GM15510 (cell line): ENCODE results near the gene MAGEA4.

ENCODE experiments used
- POLR2A ChIP-seq: IDR thresholded peaks from 3 replicates; pipeline ENCODE4 v1.6.1; 2011; ENCODE audit warnings: borderline replicate concordance; ENCODE audit not compliant: insufficient read length; ENCODE audit errors: extremely low read depth

The MAGEA4 gene, protein sequence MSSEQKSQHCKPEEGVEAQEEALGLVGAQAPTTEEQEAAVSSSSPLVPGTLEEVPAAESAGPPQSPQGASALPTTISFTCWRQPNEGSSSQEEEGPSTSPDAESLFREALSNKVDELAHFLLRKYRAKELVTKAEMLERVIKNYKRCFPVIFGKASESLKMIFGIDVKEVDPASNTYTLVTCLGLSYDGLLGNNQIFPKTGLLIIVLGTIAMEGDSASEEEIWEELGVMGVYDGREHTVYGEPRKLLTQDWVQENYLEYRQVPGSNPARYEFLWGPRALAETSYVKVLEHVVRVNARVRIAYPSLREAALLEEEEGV

DNA sequence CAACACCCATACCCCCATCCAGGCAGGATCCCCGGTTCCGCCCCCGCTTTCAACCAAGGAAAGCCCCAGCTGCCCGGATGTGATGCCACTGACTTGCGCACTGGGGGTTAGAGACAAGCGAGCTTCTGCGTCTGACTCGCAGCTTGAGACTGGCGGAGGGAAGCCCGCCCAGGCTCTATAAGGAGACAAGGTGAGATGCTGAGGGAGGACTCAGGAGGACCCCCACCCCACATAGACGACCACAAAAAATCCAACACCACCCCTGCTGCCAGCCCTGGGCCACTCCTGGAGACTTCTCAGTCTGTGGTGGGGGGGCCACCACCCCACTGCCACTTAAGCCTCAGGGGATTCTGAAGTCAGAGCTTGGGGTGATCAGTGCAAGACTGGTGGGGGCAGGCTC, at the start of gene MAGEA4:
Gene MAGEA4 (plus strand): TSS at position 110 of the 400 bp plus-strand sequence. CDS start 10,776 bp downstream, outside the sequence.
- TF ChIP-seq POLR2A = no peak

DNA sequence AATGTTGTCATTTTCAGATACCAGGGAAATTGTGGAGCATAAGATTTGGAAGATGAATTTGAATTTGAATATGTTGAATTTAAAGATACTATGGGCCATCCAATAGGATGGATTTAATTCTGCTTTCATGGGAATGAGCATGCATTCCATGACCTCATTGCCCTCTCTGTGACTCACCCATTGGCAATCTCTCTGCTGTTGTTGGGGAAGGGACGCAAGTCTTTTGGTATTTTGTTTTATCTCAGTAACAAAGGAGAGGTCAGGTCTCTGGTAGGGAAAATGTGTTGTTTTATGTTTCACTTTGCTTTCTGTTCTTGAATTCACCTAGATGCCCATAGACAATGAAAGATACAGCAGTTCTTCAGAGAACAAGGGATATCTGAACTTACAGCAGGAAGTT, 42.1 kb upstream of the MAGEA4 start:
- TF ChIP-seq POLR2A = no peak

DNA sequence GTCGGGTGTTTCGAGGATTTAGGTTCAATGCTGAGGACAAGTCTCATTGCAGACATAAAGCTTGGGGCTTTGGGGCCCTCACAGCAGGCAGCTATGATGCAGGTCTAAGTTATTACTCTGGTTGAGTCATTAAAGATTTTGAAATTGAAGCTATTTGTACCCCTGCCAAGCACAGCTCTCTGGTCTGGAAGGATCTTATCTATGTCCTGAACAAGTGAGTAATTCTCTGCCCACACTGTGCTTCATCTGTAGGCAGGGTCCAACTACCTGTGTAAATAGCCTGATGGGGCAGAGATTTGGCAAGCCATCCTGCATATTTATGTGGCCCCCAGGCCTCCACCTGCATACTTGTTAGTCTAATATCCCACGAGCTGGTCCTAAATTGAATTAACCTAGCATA, 41.4 kb upstream of the MAGEA4 start:
- TF ChIP-seq POLR2A = no peak

DNA sequence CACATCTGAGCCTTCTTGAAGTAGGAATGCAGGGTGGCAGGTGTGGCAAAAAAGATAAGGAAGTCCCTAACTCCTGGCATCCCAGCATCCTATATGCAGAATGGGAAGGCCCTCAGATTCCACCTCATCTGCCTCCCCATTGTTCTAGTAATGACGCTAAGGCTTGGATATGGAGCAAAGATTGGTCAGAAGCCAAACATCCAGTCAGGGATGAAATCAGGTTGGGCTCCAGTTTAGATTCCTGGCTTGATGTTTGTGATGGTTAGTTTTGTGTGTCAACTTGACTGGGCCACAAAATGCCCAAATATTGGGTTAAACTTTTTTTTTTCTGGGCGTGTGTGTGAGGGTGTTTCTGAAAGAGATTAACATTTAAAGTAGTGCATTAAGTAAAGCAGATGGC, 39.6 kb upstream of the MAGEA4 start:
- no peak for TF ChIP-seq POLR2A

DNA sequence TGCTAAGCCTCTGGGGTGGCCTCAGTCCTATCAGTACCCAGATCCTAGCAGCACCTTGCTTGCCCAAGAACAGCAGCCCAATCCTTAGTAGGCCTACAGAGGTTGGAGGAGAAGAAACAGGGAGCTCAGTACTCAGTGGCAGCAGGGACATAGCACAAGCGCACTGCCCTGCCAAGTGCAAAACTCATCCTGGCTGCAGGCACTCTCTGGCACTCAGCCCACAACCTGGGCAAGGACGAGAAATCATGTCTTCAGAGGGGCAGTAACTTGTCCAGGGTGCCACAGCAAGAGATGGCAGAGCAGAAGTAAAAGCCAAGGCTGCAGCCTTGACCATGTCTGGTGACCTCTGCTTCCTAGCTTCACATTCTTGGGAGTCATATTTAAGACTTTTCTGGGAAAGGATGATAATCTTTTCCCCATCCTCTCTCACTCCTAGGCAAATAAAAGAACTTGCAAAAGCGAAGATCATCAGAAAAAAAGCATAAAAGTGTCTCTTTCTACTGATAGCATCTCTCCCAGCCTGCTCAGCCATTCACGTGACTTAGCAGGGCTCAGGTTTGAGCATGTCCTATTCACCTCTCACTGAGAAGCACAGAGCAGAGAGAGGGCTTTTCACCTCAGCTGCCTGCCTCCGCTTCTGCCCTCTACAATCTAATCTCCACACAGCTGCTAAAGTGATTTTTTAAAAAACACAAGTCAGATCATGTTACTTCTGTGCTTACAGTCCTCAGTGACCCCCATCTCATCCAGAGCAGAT, 37.2 kb upstream of the MAGEA4 start:
- no peak for TF ChIP-seq POLR2A

DNA sequence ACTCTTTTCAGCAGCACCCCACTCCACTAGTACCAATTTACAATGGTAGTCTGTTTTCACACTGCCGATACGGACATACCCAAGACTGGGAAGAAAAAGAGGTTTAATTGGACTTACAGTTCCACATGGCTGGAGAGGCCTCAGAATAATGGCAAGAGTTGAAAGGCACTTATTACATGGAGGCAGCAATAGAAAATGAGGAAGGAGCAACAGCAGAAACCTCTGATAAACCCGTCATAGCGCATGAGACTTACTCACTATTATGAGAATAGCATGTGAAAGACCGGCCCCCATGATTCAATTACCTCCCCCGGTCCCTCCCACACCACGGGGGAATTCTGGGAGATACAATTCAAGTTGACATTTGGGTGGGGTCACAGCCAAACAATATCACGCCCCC, 34.1 kb upstream of the MAGEA4 start:
- no peak for TF ChIP-seq POLR2A

DNA sequence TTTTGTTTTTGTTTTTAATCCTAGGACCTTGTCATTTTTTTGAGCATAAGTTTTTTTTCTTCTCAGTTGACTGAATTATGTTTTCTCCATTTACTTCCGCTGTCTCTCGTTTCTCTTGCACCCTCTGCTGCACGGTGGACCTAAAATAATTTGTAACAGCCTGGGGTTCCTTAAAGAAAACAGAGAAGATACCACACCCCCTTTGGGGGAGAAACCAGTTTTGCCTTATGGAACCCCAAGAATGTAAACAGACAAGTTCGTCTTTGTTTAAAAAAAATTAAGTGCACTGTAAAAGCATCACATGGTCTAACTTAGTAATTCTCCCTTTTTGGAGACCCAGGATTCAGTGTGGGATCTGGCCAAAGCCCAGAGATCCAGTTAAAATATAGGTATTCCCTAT, 32.8 kb upstream of the MAGEA4 start:
- no peak for TF ChIP-seq POLR2A

DNA sequence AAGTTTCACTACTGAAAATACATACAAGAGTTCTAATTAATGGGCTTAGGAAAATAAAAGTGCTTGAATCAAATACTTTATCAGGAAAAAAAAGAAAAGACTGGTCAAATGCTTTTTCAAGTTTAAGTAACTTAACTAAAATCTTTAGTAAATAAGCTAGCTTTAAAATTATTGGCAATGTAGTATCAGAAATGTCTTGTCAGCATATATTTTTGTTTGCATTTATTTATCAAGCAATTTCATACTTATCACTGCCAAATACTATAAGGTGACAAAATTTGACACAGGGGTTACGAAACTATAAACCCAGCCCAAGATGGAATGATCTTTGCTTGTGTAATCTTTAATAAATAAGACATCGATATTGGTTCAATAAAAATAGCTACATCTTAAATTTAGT, 31.8 kb upstream of the MAGEA4 start:
- no peak for TF ChIP-seq POLR2A

DNA sequence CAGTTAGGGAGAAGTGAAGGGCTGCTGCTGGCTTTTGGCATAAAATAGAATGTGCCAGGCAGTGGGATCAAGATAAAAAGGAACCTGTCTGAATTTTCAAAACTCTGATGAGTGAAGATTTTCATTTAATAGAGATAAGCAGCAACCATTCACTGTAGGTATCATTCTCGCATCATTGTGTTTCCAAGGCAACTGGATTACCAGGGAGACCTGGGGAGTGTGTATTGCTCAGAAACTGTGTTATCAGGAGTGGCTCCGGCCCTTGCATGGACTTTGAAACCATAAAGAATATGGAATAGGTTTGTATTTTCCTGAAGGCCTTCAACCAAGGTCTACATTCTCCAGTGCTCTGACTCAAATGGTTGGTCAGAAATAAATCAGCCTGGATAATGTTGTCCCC, 23.3 kb upstream of the MAGEA4 start:
- TF ChIP-seq POLR2A = no peak

DNA sequence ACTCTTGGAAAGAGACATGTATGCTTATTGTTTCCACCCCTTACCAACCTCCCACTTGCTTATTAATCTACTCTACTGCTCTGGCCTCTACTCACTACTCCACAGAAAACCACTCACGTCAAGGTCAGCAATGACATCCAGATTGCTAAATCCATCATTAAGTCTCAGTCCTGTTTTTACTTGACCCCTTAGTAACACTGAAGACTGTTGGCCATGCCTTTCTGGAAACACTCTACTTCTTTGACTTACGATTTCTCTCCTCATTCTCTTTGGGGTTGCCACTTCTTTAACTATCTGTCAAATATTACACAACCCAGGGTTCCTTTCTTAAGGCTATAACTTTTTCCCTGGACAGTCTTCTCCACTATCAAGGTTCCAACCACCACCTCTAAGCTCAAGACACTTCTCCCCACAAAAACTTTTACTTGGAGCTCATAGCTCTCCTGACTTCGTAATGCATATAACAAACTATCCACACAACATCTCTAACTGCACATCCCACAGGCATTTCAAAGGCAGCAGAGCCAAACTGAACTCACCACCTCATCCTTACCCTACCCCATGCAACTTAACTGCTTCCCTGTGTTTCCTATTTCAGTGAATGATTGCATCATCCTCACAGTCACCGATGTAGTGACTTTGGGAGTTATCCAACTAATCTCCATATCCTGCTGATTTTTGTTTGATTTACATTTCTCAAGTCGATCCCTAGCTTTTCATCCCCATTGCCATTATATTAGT, 15.8 kb upstream of the MAGEA4 start:
- no peak for TF ChIP-seq POLR2A

DNA sequence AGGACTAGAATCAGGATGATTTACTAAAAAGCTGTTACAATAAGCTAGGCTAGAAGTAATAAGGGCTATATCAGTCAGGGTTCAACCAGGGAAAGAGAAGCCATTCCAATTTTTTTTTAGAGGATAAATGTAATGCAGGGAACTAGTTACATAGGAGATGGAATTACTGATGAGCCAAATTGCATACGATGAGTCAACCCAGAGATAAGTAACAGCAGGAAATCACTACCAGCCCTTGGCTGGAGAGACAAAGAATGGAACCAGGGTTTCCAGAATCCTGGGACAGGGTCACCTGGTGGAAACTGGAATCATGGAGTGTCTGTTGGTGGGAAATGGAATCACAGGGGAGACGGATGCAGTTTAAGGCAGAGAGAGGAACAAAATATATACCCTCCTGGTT, 13.1 kb upstream of the MAGEA4 start:
- TF ChIP-seq POLR2A = no peak

DNA sequence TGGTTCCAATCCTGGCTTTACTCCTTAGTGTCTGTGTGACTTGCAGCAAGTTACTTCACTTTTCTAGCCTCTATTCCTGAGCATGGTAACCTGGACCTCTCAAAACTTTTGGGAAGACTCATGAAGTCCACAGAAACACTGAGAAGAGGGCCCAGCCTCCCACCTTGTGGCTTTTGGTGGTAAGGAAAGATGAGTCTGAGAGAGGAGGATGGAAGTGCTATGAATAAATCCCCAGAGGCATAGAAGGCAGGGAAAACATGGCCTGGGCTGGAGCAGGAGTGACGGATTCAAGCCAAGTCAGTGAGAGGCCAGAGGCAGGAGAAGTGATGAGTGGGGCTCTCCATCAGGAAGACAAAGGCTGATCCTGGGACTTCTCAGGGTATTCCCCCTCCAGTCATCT, 10.9 kb upstream of the MAGEA4 start:
- no peak for TF ChIP-seq POLR2A

DNA sequence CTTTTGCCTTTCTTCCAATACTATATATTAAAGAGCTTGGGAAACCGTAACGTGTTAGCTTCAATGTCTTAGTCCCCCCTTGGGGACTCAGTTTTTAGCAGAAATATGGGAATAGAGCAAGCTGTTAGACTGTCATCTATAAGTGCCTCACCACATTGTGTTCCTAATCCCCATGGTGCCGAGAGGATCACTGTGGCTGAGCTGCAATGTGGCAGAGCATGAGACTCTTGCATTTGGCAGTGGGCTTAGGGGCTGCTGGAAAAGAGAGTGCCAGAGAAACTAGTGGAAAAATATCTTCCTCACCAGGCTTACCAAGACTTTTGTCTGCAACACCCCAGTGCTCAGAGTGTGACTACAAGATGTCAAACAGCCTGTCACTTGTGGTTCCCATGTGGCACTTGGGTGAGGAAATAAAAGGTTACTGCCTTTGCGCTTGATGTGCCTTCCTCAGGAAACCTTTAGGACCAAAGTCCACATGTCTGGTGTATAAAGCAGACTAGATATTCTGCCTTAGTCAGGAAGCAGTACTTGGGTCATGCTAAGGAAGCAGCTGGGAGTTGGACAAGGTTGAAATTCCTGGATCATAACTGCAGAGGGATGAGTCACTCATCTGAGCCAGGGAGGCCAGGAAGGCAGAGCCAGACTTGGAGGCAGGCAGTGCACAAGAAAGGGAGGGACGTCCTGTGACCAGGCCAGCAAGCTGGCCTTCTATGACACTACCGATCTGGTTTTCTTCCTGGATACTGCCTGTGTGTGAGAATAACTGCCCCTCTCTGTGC, 9.7 kb upstream of the MAGEA4 start:
- TF ChIP-seq POLR2A = no peak

DNA sequence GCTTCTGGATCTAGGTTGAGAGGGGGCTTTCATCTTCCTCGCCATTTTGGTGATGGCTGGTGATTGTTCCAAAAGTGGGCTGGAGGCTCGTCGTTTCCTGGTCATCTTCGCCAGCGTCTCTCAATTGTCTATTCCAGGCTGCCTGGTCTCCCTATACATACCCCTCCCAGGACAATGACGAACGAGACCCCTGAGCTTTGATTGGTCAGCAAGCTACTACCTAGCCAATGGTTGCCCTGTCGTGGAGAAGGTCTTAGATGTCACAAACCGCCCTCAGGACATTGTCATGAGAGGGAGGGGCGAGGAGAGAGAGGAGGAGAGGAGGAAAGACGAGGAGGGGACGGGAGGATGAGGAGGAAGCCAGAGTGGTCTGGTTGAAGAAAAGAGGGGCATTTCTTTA, 7.7 kb upstream of the MAGEA4 start:
- TF ChIP-seq POLR2A = no peak

DNA sequence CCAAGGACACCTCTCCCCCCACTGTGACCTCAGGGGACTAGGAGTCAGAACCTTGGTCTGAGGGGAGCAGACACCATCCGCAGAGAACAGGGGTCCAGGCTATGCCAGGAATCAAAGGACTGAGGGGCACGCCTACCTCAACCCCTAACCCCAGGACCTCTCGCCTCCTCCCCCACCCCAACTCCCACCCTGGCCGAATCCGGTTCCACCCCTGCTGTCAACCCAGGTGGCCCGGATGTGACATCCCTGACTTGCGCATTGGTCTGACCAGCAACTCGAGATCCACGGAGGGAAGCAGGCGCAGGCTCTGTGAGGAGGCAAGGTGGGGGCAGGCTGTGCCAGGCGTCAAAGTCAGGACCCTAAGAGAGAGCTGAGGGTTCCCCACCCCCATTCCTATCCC, 468 bp upstream of the MAGEA4 start:
- TF ChIP-seq POLR2A = no peak
